Ramos (cell line): ENCODE data around the gene CBX1.
"Not testable (repeated sequence)": the region's sequence is repeated elsewhere in the genome, so short reads cannot be mapped to it uniquely, and the experiment has no call there.

ENCODE experiments used
- in situ Hi-C: fragments of 300-500 bp; cut with MboI; formaldehyde crosslinking; loops from one replicate; pipeline ENCODE4 v1.14.3; 2022; ENCODE audit warnings: low sequenced_read_pairs; ENCODE audit not compliant: unreplicated experiment

CBX1 gene

DNA sequence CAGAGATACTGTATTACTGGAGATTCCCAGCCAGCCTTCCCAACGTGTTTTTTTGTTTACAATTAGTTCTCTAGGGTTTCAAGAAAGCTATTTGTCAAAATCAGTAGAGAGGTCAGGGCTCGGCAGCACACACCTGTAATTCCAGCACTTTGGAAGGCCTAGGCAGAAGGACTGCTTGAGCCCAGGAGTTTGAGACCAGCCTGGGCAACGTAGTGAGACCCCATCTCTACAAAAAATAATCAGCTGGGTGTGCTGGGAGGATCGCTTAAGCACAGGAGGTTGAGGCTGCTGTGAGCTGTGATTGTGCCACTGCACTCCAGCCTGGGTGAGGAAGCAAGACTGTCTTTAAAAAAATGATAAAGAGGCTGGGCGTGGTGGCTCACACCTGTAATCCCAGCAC is 19.4 kb downstream of the CBX1 start:
- in situ Hi-C loops: no loop called here

DNA sequence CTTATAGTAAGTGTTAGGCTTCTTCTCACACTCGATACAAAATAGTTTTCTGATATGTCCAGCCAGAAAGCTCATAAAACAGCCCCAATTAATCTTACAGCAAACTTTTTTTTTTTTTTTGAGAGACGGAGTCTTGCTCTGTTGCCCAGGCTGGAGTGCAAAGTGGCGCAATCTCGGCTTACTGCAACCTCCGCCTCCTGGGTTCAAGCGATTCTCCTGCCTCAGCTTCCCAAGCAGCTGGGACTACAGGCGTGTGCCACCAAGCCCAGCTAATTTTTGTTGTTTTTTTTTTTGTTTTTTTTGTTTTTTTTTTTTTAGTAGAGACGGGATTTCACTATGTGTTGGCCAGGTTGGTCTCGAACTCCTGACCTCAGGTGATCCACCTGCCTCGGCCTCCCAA is 24.1 kb downstream of the CBX1 start:
- in situ Hi-C loops: not testable (repeated sequence)

DNA sequence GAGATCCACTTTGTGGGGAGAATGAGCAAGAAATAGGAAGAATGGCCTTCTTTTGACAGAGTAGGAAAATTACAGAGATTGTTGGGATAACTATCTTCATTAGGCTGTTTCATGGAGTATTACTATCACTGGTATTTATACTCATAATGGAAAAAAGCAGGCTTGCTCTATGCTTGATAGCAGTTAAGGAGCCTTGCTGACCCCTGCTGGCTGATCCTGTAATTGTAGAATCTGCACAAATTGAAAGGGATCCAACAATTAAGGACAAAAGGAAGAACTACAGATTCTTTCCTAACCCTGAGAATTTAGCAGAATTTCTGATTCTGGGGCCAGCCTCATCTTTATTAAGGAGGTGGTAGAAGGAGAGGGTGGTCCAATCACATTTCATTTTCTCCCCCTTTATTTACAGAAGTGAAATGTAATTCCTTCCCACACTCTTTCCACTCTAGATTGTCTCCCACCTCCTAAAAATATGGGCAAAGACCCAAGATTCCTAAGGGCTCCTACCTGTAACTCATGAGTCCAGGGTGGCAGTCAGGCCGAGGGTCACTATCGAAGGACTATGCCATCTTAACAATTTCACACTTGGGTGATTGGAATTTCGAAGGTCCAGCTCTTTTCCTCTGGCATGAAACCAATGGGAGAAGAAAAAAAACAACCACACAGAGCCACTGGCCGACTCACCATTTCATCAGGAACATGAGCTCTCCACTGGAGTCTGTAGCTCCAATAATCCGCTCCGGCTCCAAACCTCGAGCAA is 26.8 kb downstream of the CBX1 start:
- in situ Hi-C loops: no loop called here

DNA sequence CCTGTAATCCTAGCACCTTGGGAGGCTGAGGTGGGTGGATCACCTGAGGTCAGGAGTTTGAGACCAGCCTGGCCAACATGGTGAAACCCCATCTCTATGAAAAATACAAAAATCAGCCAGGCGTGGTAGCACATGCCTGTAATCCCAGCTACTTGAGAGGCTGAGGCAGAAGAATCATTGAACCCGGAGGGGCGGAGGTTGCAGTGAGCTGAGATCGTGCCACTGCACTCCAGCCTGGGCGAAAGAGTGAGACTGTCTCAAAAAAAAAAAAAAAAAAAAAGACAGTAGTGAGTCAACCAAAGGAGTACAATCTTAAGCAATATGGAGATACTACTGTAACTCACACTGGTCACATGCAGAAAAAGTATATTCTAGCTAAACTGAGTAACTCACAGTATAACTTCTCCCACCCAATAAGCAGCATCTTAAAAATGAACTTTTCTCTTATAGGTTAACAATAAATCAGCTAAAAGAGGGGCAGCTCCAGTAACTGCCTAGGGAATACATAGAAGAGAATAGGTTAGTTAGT is 27.6 kb downstream of the CBX1 start:
- in situ Hi-C loops: not testable (repeated sequence)

DNA sequence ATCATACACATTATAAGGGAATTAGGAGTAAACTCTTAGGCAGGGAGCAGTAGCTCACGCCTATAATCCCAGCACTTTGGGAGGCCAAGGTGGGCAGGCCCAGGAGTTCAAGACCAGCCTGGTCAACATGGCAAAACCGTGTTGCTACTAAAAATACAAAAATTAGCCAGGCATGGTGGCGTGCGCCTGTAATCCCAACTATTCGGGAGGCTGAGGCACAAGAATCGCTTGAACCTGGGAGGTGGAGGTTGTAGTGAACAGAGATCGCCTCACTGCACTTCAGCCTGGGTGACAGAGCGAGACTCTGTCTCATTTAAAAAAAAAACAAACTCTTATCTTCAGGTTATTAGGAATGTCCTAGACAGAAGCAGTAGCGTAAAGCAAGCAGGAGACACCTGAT is 28.5 kb downstream of the CBX1 start:
- in situ Hi-C loops: not testable (repeated sequence)

DNA sequence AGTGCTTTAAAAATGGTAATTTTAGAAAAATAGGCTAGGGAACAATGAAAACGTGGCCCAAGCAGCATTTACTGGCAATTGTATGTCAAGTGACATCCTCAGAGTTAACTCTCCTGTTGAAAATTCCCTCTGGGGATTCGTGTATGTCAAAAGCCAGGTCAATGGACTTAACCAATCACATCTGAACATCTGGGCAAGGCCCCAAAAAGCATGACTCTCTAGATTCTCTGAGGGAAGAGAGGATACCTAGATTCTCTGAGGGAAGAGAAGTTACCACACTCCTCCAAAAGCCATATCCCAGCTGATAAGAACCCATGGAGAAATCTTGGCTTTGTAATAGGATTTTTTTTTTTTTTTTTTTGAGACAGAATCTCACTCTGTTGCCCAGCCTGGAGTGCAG is 29.6 kb downstream of the CBX1 start:
- in situ Hi-C loops: no loop called here

DNA sequence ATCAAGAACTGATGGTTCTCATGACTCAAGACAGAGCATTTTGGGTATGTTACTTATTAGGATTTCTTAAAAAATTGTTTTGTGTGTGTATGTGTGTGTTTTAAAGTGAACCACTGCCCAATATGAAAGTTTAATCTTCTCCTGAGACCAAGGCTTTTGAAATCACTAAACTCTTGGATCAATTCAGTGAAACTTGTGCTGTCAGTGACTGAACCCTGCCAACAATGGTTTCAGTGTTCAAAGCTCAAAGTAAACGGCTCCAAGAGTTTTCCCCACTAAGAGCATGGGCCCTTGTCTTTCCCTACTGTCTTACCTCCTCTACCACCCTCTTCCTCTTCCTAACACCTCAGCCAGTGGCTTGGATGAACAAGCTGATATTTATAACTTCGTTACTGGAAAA is 31.1 kb downstream of the CBX1 start:
- in situ Hi-C loops: no loop called here

DNA sequence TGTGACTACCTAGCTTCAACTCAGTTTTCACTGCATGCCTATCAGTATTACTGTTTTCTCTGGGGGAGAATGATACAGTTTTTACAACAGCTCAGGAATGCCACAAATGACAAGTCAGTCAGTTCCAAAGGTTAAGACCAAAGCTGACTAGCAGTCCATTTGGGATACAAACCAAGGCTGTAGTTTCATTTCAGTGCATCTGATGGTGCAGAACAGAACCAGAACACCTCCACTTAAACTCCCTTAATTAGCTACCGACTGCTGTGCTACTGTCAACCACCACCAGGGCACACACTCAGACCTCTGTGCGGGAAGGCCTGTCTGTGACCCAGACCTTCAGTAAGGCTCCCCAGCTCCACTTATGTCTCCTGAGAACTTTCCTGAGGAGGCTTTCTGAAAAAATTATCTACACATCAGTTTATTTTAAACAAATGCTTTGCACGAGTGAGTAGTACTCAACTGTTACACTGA is 32.8 kb downstream of the CBX1 start:
- in situ Hi-C loops: no loop called here

DNA sequence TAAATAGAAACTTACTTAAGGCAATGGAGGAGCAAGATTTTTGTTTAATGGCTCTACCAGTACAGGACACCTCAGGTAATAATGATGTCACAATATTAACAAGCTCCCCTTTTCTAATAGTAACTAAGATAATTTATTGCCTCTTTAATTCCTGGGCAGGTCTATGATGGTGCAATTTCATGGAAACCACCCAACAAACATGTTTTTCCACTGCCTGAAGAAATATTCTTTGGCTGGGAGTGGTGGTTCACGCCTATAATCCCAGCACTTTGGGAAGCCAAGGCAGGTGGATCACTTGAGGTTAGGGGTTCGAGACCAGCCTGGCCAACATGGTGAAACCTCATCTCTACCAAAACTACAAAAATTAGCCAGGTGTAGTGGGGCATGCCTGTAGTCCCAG is 33.5 kb downstream of the CBX1 start:
- in situ Hi-C loops: not testable (repeated sequence)

DNA sequence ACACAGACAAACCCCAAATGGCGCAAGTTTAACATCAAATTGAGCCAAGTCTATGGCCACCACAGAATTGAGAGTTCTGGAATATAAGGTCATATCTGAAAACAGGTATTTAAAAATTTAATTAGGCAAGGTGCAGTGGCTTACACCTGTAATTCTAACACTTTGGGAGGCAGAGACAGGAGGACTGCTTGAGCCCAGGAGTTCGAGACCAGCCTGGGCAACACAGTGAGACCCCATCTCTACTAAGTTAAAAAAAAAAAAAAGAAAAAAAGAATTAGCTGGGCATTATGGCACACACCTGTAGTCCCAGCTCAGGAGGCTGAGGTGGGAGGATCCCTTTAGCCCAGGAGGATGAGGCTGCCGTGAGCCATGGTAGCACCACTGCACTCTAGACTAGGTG is 34.0 kb downstream of the CBX1 start:
- in situ Hi-C loops: no loop called here

DNA sequence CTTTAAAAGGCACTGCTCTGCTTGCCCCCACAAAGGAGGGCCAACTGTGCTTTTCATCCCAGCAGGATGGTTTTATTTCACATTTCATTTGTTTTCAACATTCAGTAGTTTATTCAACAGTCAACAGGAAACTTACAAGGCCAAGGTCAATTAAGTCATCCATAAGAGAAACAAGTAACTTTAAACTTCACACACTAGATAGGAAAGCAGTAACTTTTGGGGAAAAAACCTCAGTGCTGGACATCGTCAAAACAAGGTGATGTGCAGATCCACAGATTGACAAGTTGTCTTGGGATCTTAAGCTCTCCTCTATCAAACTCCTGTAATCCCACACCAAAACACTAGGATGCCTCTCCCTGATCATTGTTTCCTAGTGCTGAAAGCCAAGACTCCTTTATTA is 34.6 kb downstream of the CBX1 start:
- in situ Hi-C loops: no loop called here

DNA sequence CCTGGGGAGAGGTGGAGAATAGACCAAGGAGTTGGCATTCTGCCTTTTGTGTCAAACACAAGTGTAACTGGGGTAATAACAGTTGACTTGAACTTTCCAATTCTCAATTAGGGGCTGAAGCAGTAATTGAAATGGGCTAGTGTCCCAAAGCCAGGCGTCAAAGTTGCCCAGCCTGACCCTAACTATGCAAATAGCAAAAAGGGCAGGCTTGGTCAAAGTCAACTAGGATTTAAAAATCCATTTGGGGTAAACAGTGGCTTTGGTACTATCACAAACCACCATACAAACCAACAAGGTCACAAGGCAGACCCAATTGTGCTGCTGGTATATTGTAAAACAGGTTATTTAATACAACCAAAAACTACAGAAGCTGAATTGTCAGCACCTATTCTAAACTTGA is 35.1 kb downstream of the CBX1 start:
- in situ Hi-C loops: no loop called here

DNA sequence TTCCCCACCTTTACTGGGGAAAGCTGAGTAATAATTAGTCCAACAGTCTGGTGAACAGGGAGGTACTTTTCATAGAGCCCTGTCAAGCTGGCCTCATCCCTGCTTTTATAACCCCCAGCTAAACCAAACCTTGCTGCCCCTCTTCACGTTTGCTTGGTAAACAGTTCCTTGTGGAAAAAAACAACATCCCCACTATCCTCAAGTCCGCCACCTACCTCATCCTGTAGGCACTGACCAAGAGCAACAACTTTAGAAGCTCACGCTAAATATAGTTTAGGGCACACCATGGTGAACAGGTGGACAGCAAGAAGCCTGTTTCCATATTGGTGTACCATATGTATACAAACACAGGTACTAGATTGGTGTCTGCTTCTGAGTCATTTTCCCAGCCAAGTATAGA is 36.6 kb downstream of the CBX1 start:
- in situ Hi-C loops: no loop called here

DNA sequence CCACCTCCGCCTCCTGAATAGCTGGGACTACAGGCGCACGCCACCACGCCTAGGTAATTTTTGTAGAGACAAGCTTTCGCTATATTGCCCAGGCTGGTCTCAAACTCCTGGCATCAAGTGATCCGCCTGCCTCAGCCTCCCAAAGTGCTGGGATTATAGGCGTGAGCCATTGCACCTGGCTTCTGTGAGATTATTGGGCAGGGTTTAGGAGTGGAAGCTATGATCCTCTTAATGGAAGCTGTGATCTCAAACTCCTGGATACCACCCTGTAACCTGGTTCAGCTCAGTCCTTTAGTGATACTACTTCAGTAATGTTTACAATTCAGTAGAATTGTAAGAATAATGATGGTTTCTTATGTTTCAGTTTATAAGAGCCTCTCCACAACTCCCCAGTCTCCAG is 39.0 kb downstream of the CBX1 start:
- in situ Hi-C loops: no loop called here

DNA sequence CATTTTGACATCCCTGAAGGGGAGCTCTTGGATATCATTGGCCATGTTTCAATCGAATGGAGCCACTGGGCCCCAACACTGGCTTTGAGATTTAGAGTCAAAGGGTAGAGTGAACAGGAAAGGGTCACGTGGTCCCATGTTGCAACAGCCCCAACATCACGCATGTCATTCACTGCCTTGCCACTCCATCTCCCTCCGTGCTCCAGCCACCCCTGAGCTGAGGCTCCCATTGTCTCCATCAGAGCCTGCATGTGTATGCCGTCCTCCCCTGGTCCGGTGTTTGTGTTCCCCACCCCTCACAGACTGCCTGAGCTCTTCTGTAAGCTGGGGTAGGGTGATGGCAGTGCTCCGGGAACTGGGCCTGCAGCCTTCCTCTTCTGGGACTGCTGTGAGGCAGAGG is 41.0 kb downstream of the CBX1 start:
- in situ Hi-C loops: no loop called here

DNA sequence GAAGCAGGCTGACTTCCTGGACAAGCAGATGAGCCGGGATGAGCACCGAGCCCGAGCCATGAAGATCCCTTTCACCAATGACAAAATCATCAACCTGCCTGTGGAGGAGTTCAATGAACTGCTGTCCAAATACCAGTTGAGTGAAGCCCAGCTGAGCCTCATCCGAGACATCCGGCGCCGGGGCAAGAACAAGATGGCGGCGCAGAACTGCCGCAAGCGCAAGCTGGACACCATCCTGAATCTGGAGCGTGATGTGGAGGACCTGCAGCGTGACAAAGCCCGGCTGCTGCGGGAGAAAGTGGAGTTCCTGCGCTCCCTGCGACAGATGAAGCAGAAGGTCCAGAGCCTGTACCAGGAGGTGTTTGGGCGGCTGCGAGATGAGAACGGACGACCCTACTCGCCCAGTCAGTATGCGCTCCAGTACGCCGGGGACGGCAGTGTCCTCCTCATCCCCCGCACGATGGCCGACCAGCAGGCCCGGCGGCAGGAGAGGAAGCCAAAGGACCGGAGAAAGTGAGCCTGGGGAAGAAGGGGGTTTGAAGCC is 42.1 kb downstream of the CBX1 start:
- in situ Hi-C loops: no loop called here

DNA sequence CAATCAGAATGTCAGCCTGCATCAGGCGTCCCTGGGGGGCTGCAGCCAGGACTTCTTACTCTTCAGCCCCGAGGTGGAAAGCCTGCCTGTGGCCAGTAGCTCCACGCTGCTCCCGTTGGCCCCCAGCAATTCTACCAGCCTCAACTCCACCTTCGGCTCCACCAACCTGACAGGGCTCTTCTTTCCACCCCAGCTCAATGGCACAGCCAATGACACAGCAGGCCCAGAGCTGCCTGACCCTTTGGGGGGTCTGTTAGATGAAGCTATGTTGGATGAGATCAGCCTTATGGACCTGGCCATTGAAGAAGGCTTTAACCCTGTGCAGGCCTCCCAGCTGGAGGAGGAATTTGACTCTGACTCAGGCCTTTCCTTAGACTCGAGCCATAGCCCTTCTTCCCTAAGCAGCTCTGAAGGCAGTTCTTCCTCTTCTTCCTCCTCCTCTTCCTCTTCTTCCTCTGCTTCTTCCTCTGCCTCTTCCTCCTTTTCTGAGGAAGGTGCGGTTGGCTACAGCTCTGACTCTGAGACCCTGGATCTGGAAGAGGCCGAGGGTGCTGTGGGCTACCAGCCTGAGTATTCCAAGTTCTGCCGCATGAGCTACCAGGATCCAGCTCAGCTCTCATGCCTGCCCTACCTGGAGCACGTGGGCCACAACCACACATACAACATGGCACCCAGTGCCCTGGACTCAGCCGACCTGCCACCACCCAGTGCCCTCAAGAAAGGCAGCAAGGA is 42.7 kb downstream of the CBX1 start:
- in situ Hi-C loops: no loop called here

DNA sequence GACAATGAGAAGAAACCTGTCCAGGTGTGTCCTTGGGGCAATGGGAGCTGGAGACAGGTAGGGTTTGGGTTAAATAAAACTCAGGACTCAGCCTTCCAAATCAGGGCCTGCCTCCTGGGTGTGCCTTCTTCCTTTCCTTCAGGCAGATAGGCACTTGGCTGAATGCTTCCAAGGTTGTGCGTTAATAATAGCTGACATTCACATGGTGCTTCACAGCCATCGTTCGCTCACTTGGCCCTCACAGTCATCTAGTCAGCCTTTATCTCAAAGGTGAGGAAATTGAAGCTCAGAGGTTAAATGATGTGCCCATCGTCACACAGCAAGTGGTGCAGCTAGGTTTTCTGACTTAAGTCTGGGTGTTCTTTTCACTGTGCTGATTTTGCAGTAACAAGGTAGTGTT is 43.7 kb downstream of the CBX1 start:
- in situ Hi-C loops: no loop called here

DNA sequence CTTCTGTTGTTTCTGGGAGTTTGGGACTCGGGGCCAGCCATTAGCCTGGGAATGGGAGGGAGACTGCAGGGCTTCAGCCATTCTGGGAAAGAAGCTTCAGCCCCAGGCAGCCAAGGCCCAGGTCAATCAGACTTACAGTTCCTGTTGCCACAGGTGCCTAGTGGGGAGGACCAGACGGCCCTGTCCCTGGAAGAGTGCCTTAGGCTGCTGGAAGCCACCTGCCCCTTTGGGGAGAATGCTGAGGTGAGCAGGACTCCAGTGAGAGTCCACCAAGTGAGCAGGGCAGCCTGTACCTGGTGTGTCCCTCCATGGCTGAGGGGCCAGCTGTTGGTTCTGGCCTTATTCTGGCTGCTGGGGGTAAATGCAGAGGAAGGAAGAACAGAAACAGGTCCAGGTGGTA is 44.4 kb downstream of the CBX1 start:
- in situ Hi-C loops: no loop called here

DNA sequence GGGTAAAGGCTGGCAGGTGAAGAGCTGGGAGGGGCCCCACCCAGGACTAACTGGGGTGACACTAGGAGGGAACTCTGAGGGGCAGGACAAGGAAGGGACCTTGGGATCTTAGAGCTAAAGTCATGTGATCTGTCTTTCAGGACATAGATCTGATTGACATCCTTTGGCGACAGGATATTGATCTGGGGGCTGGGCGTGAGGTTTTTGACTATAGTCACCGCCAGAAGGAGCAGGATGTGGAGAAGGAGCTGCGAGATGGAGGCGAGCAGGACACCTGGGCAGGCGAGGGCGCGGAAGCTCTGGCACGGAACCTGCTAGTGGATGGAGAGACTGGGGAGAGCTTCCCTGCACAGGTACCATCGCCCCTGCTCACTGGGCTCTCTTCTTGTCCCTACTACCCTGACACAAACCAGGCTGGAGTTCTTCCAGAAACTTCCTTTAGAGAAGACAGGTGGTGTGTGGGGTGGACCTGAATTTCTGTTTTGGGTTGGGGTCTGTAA is 45.0 kb downstream of the CBX1 start:
- in situ Hi-C loops: no loop called here
